Large intestine (tissue), 3 donors: ENCODE data around the gene AARS2. TPM values are rescaled to one million over a fixed set of nuclear protein-coding genes. Genes with fewer than 3 reads are reported as not detected.

Experiments used
- DNase-seq, 2 donors: peaks; one replicate each; pipeline versions ENCODE4 v3.0.0 to v3.0.0-alpha.2; 2013
- H3K27ac ChIP-seq: one replicate; pipeline ENCODE4 v1.5.1; 2013; ENCODE audit warnings: low read length
- H3K27me3 ChIP-seq: 2 replicates; pipeline ENCODE4 v1.6.1; 2013; ENCODE audit warnings: low read length; ENCODE audit not compliant: control insufficient read depth, insufficient read depth
- H3K36me3 ChIP-seq: 2 replicates; pipeline ENCODE4 v1.6.1; 2013; ENCODE audit warnings: low read length; ENCODE audit not compliant: control insufficient read depth, insufficient read depth
- H3K4me1 ChIP-seq: one replicate; pipeline ENCODE4 v1.6.1; 2013; ENCODE audit warnings: low read length; ENCODE audit not compliant: control insufficient read depth, insufficient read depth
- H3K4me3 ChIP-seq: one replicate; pipeline ENCODE4 v1.5.1; 2013; ENCODE audit warnings: low read length
- H3K9me3 ChIP-seq: one replicate; pipeline ENCODE4 v1.6.1; 2013; ENCODE audit warnings: mild to moderate bottlenecking, low read depth, low read length, moderate library complexity; ENCODE audit not compliant: control insufficient read depth
- WGBS: methylation state at CpG from one replicate; pipeline ENCODE4 v1.1.5; 2013; ENCODE audit warnings: low lambda C conversion rate; ENCODE audit not compliant: insufficient coverage; 5-methylcytosine and 5-hydroxymethylcytosine counted together
- polyA plus RNA-seq: library from polyadenylated mRNA; unstranded; fragments of 120-200 nt; gene quantifications from one replicate; pipeline ENCODE4 v1.2.1, GENCODE V29; 2013

The AARS2 gene
- polyA plus RNA-seq, 1 donor, result 14.3 TPM

DNA sequence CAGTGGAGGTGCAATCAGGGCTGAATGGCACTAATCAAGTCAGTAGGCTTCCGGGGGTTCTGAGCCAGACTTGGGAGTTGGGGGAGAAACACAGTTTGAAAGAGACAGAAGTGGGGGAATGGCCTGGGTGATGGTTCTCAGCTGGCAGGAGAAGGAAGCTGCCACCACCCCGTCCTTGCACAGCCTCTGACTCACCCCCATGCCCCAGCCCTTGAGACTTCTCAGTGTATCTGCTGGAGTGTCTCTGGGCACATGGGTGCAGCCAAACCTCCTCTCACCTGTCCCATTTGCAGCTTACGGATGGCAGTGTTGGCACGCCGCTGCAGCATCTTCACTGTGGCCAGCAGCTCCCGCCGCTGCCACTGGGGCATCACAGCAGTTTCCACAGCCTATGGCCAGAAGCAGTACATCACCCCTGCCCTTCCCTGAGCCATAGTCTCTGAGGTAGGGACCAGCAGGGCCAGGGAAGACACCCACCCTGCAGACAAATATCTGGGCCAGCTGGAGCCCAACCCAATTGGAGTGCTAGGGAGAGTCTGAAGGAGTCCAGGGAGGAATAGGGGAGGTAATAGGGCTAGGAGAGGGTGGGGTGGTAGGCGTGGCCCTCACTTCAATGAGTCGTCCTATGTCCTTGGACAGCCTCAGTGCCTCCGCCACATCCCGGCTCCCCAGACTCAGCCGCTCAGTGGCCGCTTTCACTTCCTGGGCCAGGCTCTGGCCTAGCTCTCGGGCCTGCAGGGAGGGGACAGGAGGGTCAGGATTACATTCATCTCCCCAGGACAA, 11.2 kb downstream of the AARS2 start:
- Histone ChIP-seq H3K27me3 (peaks cover 10% of the 10 kb centered on the region), H3K36me3 (peaks cover 72% of the 10 kb centered on the region), H3K4me3 (no peak overlapping the region), H3K9me3 (no peaks in the 10 kb centered on the region), H3K4me1 (peaks cover 14% of the 10 kb centered on the region), H3K27ac (no peak overlapping the region)
- WGBS, result 80% methylated on average over 4 of the region's 14 CpGs
- DNase-seq, result no peak

GRCh38 chr6:44301106-44301505, 12.0 kb downstream of the AARS2 start:
- H3K27ac ChIP-seq, result no peak overlapping the region
- DNase-seq, result no peak
- no peak overlapping the region for H3K4me3 ChIP-seq
- H3K4me1 ChIP-seq, result peaks cover 17% of the 10 kb centered on the region
- no CpG with 5 or more reads among the region's 8 CpGs for whole genome bisulfite sequencing
- no peaks in the 10 kb centered on the region for H3K9me3 ChIP-seq
- H3K36me3 ChIP-seq, result peaks cover 63% of the 10 kb centered on the region
- peaks cover 19% of the 10 kb centered on the region for H3K27me3 ChIP-seq

GRCh38 chr6:44300292-44300823, 12.8 kb downstream of the AARS2 start:
- no peak overlapping the region for H3K4me3 ChIP-seq
- H3K27ac ChIP-seq, result no peak overlapping the region
- H3K9me3 ChIP-seq, result no peaks in the 10 kb centered on the region
- peaks cover 27% of the 10 kb centered on the region for H3K27me3 ChIP-seq
- 60% methylated on average over 1 of the region's 7 CpGs for WGBS
- peaks cover 56% of the 10 kb centered on the region for H3K36me3 ChIP-seq
- H3K4me1 ChIP-seq, result peaks cover 17% of the 10 kb centered on the region
- no peak for DNase-seq

GRCh38 chr6:44298864-44299263, 14.3 kb downstream of the AARS2 start:
- WGBS, result no CpG with 5 or more reads among the region's 3 CpGs
- Histone ChIP-seq H3K9me3 (no peaks in the 10 kb centered on the region), H3K4me3 (no peak overlapping the region), H3K36me3 (peaks cover 41% of the 10 kb centered on the region), H3K4me1 (peaks cover 17% of the 10 kb centered on the region), H3K27me3 (peaks cover 34% of the 10 kb centered on the region), H3K27ac (no peak overlapping the region)
- DNase-seq, result no peak

- no peak overlapping the region for H3K4me3 ChIP-seq
- peak in 1 of 2 donors; percentile 42 for DNase-seq
- H3K4me1 ChIP-seq, result peaks cover 17% of the 10 kb centered on the region
- WGBS, result no CpG with 5 or more reads among the region's 20 CpGs
- H3K27me3 ChIP-seq, result peaks cover 37% of the 10 kb centered on the region
- no peaks in the 10 kb centered on the region for H3K9me3 ChIP-seq
- peaks cover 34% of the 10 kb centered on the region for H3K36me3 ChIP-seq
- no peak overlapping the region for H3K27ac ChIP-seq
Measured at GRCh38 chr6:44298055-44298803, 14.9 kb downstream of the AARS2 start.

- no peaks in the 10 kb centered on the region for H3K9me3 ChIP-seq
- no CpG with 5 or more reads among the region's 86 CpGs for WGBS
- peak overlapping the region; percentile 35 for H3K4me3 ChIP-seq
- DNase-seq, result peak in 1 of 2 donors; percentile 51
- peaks cover 17% of the 10 kb centered on the region for H3K4me1 ChIP-seq
- H3K27me3 ChIP-seq, result peaks cover 44% of the 10 kb centered on the region
- peaks cover 26% of the 10 kb centered on the region for H3K36me3 ChIP-seq
- no peak overlapping the region for H3K27ac ChIP-seq
Measured at GRCh38 chr6:44297063-44298038, 15.8 kb downstream of the AARS2 start.

DNA sequence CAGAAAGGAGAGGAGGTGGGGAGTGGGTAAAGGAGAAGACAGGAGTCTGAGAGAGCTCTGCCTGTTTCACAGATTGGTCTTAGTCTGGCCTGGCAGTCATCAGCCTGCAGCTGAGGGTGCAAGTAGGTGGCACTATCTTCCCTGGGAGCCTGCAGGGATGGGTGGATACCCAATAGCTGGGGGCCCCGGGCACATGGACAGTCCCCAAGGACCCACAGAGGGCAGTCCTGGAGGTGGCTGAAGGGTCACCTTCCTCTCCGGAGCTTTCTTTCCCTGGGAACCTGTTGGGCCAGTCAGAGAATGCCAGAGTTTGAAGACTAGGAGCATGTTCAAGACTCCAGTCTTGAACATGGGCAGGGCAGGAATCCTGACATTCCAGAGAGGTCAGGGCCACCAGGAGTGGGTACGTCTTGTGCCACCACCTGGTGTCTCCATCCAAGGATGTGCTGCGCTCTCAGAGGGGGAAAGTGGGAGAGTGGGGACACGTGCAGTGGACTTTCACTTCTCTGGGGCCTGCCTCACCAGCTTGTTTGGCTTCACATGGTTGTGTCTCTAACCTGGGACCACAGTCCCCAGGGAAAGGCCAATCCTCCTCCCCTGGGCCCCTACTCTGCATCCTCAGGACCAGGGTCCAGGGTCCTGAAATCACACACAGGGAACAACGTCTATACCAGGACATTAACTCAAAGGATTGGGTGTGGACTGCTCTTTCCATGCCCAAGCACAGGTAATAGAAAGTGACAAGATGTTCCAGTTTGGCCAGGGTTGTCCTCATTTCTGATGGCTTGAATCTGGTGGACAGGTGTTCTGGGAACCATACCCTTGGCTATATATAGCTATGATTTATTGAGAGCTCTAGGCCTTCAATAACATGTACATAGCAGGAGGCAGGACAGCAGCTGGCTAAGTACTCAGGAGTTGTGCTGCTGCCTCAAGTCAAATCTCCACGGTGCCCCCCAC, 18.0 kb downstream of the AARS2 start:
- WGBS, result no CpG with 5 or more reads among the region's 7 CpGs
- Histone ChIP-seq H3K4me3 (no peak overlapping the region), H3K36me3 (peaks cover 4% of the 10 kb centered on the region), H3K27me3 (peaks cover 63% of the 10 kb centered on the region), H3K9me3 (no peaks in the 10 kb centered on the region), H3K4me1 (peaks cover 17% of the 10 kb centered on the region), H3K27ac (no peak overlapping the region)
- no peak for DNase-seq

DNA sequence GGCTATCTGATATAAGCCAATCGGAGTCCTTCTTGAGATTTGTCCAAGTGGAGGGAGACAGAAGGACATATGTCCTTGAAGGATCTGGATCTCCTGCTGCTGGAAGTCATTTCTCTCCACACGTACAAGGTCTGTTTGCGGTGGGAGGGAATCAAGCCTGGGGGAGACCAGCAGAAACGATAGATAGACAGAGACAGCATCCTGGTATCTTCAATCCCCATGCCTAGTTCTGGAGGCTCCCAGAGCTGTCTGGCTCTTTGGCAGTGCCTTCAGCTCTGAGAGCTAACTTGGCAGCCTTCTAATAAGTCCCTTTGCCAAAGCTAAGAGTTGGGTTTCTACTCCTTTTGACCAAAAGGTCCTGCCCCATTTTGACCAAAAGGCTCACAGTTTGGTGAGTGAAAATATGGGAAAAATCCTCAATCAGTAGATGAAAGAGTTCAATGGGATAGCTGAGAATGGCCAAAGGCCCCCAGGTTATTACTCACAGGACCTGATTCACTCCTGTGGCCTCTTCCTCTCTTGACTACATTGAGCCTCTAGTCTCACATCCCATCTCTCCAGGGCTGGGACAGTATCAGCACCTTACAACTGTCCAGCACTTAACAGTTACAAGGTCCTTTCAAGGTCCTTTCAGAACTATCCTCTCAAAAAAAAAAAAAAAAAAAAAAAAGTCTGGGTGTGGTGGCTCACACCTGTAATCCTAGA, 20.3 kb downstream of the AARS2 start:
- Histone ChIP-seq H3K36me3 (no peaks in the 10 kb centered on the region), H3K4me3 (no peak overlapping the region), H3K9me3 (no peaks in the 10 kb centered on the region), H3K27me3 (peaks cover 76% of the 10 kb centered on the region), H3K4me1 (peaks cover 9% of the 10 kb centered on the region), H3K27ac (no peak overlapping the region)
- WGBS, result no CpG with 5 or more reads among the region's 4 CpGs
- no peak for DNase-seq

DNA sequence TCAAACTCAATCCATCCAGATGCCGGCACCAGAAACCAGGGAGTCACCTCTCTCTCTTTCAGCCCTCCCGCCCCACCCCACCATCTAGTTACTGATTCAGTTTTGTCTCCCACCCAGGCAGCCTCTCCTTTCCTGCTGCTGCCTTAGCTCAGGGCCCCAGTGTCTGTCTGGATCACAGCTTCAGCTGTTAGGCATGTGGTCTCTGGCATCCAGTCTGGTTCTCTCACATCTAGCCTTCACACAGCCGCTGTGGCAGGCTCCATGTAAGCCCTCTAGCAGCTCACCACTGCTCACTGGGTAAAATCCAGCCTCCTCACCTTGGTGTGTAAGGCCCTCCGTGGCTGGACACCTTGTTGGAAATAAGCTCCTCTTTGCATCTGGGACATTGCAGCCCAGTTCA, 21.3 kb downstream of the AARS2 start:
- H3K27me3 ChIP-seq, result peaks cover 74% of the 10 kb centered on the region
- H3K9me3 ChIP-seq, result no peaks in the 10 kb centered on the region
- DNase-seq, result no peak
- no peak overlapping the region for H3K4me3 ChIP-seq
- no peak overlapping the region for H3K27ac ChIP-seq
- WGBS, result no CpG with 5 or more reads among the region's 4 CpGs
- H3K4me1 ChIP-seq, result peaks cover 2% of the 10 kb centered on the region
- H3K36me3 ChIP-seq, result no peaks in the 10 kb centered on the region
